ENCODE measurements around the gene NPAS3.

NPAS3 gene

GRCh38 chr14:33454022-33454595 lies 515.4 kb downstream of the NPAS3 start:
- no peak for DNase-seq

DNA sequence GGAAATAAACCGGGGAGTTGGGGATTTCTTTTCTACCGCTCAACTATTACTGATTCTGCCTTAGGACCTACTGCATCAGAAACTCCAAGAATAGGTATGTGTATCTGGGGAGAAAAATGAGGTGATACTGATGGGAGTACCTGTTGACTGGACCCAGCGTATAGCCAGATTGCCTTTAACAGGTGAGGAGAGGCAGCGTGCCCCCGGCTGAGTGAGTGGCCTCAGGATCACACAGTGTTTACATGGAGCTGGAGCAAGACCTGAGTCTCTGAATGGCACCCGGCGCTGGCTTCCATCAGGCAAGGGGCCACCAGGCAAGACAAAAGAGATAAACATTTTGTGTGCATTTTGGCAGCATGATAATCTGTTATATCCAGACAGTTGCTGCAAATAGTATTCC lies 516.0 kb downstream of the NPAS3 start:
- DNase-seq = no peak

DNA sequence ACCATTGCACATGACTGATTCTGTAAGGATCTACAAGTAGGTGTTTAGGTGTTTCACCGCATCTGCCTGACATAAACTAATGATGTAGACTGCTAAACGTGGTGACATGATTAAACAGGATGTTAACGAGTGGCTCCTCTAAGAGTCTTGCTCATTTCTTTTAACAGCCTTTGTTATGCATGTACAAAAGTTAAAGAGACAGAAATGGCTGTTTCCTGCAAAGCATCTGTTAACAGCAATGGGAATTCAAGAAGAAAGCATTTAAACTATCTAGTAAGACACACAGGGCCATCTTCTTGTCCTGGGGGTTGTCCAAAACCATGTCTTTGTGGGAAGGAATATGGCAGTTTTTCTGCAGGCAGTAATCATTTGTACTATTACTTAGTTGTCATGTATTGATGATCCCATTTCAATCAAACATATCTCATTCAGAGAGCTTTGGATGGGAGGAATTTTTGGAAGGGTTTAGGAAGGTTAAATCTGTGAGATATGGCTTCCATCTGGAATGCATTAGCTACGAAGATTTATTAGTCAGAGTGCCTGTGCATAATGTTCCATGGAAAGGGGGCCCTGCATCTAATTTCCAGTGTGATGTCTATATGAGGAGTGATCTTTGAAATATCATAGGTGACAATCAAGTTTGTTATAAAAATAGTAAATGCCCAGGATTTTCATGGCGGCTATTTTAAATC lies 517.1 kb downstream of the NPAS3 start:
- DNase-seq = no peak

DNA sequence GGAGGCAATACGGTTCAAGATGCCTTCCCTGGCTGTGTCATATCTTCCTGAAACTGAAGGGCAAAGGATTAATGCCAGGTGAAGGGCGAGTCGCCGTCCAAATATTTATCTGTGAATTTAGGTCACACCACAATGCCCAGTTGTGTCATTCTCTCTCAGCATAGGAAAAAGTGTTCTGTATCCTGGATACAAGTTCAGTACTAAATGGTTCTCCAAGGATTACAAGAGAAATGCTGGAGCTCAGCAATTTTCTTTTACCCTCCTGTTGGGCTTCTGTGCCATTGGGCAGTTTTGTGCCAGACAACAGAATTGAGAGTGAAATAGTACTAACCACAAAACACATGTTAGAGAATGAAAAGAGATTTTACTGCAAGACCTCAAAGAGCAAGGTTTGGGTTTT lies 518.3 kb downstream of the NPAS3 start:
- DNase-seq = no peak

DNA sequence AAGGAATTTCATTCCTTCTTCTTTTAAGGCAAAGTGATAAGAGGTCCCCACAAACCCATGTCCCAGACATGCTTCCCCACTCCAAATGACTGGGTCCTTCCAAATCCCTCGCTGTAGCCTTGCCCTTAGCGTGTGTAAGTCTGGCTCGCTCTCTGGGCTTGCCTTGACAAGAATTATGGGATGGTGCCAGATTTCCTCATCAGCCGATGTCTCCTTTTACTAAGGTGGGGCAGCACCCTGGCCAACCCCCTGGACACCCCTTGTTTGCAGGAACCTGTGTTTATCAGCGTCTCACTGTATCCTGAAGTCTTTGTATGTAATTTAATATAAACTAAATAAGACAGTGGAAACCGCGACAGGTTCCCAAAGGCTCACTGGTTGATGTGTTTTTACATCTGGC lies 518.9 kb downstream of the NPAS3 start:
- DNase-seq = no peak

GRCh38 chr14:33460164-33460563 lies 521.5 kb downstream of the NPAS3 start:
- DNase-seq = no peak

DNA sequence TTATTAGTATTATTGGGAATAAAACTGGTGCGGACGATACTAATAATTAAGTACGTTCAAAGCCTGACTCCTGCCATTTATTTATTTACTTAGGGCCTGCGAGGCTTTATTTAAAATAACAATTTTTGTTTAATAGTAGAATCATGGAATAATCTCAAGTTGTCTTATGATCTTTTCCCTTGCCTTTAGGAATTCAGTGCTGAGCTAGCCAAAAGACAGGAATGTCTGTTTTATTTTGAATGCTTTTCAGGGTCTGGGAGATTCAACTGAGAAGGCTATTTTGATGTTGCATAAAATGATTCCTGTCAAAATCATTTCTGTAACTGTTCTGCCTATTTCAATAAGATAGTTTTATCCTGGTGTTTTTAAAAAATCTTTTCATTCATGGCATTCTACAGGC lies 522.4 kb downstream of the NPAS3 start:
- no peak for DNase-seq

DNA sequence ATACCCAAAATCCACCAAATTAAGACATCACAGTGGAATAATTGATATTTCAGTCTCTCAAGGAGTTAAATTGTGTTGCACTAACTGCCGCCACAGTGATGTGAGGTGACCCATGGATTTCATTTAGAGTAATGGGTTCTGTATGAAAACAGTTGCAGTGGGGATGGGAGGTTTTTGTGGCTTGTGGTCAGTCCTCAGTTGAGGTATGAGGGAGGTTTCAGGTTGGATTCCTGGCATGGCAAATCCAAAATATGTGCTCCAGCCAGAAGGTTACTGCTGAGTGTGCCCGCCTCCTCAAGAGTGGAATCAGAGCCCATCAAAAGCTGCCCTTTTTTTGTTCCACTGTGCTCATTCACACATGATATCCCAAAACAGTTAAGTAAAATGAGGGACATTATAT lies 525.1 kb downstream of the NPAS3 start:
- DNase-seq = no peak

DNA sequence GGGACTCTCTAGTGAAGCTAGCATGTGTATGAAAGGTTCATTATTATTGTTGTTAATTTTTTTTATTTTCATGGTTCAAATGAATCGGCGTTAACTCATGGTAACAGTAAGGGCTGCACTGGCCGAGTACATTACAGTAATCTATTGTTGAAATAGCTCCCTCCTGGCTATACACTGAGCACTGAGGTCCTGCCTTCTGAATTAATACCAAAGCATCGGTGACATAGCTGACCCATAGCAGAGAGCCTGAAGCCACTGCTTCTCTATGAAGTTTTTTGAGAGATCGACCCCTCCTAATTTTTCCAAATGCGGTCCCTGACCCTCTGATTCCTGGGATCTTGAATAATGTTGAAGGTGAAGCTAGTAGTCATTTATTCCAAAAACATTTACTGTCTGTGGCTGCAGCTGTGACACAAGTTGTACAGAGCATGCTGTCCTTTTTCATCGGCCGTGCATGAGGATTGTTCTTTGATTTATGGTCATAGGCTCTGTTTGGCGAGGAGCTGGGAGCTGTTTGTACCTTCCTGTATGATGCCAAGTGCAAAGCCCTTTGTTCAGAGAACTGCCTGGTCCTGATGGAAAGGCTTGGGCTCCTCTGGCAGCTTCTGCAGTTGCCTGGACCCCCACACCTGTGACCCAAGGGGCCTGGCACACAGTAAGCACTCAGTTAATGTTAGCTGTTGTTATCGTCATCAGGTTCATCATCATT lies 525.7 kb downstream of the NPAS3 start:
- DNase-seq = no peak

DNA sequence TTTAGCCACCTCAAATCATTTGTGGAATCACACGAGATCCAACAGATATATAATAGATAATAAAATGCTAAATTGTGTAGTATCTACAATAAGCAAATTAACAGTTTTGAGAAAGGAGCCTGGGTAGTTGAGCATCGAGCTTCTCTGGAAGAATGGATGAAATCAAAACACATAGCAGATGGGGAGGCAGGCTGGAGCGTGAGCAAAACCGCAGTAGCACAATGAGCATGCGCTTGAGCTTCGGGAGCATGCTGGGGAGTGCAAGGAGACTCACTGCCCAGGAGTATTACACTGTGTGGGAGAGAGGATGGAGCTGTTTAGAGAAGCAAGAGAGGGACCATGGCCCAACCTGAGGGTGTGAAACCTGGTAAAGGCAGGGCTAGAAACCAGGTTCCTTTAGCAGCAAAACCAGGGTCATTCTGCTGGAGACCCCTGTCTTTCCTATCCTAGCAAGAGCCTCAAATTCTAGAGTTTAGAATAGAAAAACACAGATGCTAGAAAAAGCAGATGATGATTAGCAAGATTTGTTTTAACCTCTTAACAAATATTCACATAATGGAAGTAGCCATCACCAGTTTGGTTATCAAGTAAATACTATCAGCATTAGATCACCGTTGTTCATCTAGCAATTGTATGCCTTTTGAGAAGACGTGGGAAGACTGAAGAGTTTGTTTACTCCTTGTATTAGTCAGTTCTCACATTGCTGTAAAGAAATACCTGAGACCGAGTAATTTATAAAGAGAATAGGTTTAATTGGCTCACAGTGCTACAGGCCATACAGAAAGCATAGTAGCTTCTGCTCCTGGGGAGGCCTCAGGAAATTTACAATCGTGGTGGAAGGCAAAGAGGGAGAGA lies 527.4 kb downstream of the NPAS3 start:
- DNase-seq = no peak

GRCh38 chr14:33467971-33468370 lies 529.3 kb downstream of the NPAS3 start:
- DNase-seq = no peak

DNA sequence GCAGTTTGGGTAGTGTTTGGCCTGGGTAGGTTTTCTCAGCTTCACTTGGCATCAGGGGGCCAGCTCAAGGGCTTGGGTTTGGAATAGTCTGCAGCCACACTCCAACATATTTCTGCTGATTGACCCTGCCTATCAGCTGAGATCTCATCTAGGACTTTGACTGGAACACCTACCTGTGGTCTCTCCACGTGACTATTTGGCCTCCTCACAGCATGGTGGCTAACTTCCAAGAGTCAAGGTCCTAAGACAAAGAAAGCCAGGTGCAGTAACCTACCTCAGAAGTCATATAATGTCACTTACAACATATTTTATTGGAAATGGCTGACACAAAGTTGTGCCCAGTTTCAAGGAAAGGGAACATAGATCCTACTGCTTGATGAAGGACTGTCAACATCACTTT lies 531.2 kb downstream of the NPAS3 start:
- DNase-seq = no peak

- DNase-seq = no peak
These were observed 533.1 kb downstream of the NPAS3 start for GRCh38 chr14:33471776-33472175.

GRCh38 chr14:33475623-33476022 lies 536.9 kb downstream of the NPAS3 start:
- no peak for DNase-seq

- DNase-seq = no peak
These were observed 539.1 kb downstream of the NPAS3 start for GRCh38 chr14:33477797-33478196.

GRCh38 chr14:33480071-33480886 lies 541.6 kb downstream of the NPAS3 start:
- no peak for DNase-seq

GRCh38 chr14:33480887-33481184 lies 542.2 kb downstream of the NPAS3 start:
- no peak for DNase-seq

DNA sequence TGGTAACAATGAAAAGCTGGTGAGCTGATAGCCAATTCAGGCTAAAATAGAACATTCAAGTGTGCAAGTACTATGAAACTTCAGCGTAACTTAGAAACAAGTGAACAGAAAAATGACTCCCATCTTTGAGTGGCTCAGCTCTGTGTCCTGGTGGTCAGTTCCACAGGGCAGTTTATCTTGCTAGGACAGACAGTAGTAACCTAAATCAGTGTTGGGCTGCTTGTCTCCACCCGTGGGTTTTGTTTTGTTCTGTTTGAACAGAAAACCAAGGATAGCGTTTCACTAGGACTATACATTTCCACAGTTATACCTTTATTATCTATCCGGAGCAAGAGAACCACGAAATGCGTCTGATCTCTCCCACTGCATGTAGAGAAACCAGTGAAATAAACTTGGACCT lies 544.4 kb downstream of the NPAS3 start:
- no peak for DNase-seq

DNA sequence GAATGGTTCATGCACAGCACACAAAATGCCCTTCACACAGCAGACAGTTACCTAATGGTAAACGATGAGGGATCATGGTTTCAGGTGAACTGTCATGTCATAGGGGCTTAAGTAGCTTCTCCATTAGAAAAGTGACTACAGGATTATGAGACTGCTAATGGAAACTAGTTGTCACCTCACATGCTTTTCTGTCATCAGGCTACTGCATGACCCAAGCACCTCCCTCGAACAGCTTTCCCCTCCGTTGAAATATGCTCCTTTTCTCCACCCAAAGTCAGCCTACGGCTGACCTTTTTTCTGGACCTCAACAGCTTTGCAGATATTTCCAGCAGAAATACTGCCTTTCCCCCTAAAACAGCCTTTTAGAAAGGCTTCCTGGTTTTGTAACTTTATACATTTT lies 544.9 kb downstream of the NPAS3 start:
- DNase-seq = no peak

DNA sequence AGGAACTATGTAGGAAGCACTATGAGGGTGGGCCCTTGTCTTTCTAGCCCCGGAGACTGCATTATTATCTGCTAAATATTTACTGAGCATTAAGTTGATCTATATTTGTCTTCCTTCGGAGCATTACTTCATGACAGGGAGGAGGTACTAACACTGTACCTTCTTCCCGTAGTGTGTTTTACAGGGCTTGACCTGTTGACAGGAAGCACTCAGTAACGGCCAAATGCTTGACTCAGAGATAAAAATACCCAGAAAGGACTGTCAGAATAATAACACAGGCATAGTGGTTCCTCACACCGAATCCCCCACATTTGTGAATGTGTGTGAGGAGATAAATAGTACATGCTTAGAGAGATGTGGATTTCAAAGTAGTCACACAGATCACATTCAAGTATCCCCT lies 545.6 kb downstream of the NPAS3 start:
- no peak for DNase-seq

- DNase-seq = no peak
These were observed 547.7 kb downstream of the NPAS3 start for GRCh38 chr14:33486332-33486890.

GRCh38 chr14:33488582-33488981 lies 549.9 kb downstream of the NPAS3 start:
- DNase-seq = no peak
